Endodermal cell (in vitro differentiated cells): Measurements from ENCODE around the gene AKR7A2. TPM values are rescaled to one million over a fixed set of nuclear protein-coding genes. Genes with fewer than 3 reads are reported as not detected.

Experiments
- DNase-seq: peaks from one replicate; pipeline ENCODE4 v3.0.0-alpha.2; 2017
- H3K27ac ChIP-seq: 2 replicates; pipeline ENCODE4 v1.5.1; 2013; ENCODE audit warnings: mild to moderate bottlenecking, low read depth, low read length, moderate library complexity
- H3K27me3 ChIP-seq: 2 replicates; pipeline ENCODE4 v1.6.1; 2013; ENCODE audit warnings: mild to moderate bottlenecking, low read length, moderate library complexity; ENCODE audit not compliant: insufficient read depth, control insufficient read depth, poor library complexity, severe bottlenecking
- H3K36me3 ChIP-seq: 2 replicates; pipeline ENCODE4 v1.7.0; 2013; ENCODE audit warnings: mild to moderate bottlenecking, low read length, moderate library complexity; ENCODE audit not compliant: control insufficient read depth, insufficient read depth
- H3K4me1 ChIP-seq: one replicate; pipeline ENCODE4 v1.7.0; 2013; ENCODE audit warnings: low read length; ENCODE audit not compliant: control insufficient read depth, insufficient read depth
- H3K4me3 ChIP-seq: 2 replicates; pipeline ENCODE4 v1.5.1; 2013; ENCODE audit warnings: mild to moderate bottlenecking, low read length, moderate library complexity
- H3K9ac ChIP-seq: 2 replicates; pipeline ENCODE4 v1.6.1; 2013; ENCODE audit warnings: mild to moderate bottlenecking, low read length, moderate library complexity; ENCODE audit not compliant: poor library complexity, severe bottlenecking; ENCODE audit errors: extremely low read depth
- H3K9me3 ChIP-seq: 2 replicates; pipeline ENCODE4 v1.6.1; 2013; ENCODE audit warnings: mild to moderate bottlenecking, low read length, moderate library complexity; ENCODE audit not compliant: control insufficient read depth
- H3K27ac Mint-ChIP-seq: 2 replicates; pipeline ENCODE4 v1.8.0; 2020; ENCODE audit warnings: mixed read lengths
- H3K27me3 Mint-ChIP-seq: 2 replicates; pipeline ENCODE4 v1.8.0; 2021; ENCODE audit warnings: mild to moderate bottlenecking, mixed read lengths; ENCODE audit not compliant: insufficient read depth
- H3K36me3 Mint-ChIP-seq: 2 replicates; pipeline ENCODE4 v1.8.0; 2020; ENCODE audit warnings: low read depth, mixed read lengths
- H3K4me1 Mint-ChIP-seq: 2 replicates; pipeline ENCODE4 v1.8.0; 2020; ENCODE audit warnings: mixed read lengths
- H3K4me3 Mint-ChIP-seq: 2 replicates; pipeline ENCODE4 v1.8.0; 2020; ENCODE audit warnings: mild to moderate bottlenecking, moderate library complexity, mixed read lengths
- H3K9me3 Mint-ChIP-seq: 2 replicates; pipeline ENCODE4 v1.8.0; 2020; ENCODE audit warnings: mild to moderate bottlenecking, mixed read lengths
- WGBS, 2 experiments: methylation state at CpG; one replicate each; pipeline versions ENCODE4 v1.1.5 to v1.1.7; 2013; ENCODE audit warnings: missing lambda C conversion rate in 2 of 2, mixed read lengths in 1 of 2; ENCODE audit not compliant: insufficient coverage in 1 of 2, insufficient read length in 1 of 2; 5-methylcytosine and 5-hydroxymethylcytosine counted together
- total RNA-seq, 2 donors: library from RNA; stranded (reverse); fragmentation: NEBNext Ultra II Directional in 1 of 2; extraction: Animal tissue kit (Norgen Biotek cat#: 25700) in 1 of 2; gene quantifications; 2 replicates in 1 of 2; 3 replicates in 1 of 2; pipeline ENCODE4 v1.2.1, GENCODE V29; 2021
- TF ChIP-seq, protein P1 (sequence below): fragments of 200-600 bp; sonication (generic); conservative IDR thresholded peaks from 2 replicates; pipeline ENCODE4 v1.5.0; 2021; ENCODE audit warnings: antibody characterized with exemption, mild to moderate bottlenecking

AKR7A2 gene
- total RNA-seq, 2 donors from 2014 or later, result 47.8 to 66.1 TPM

DNA sequence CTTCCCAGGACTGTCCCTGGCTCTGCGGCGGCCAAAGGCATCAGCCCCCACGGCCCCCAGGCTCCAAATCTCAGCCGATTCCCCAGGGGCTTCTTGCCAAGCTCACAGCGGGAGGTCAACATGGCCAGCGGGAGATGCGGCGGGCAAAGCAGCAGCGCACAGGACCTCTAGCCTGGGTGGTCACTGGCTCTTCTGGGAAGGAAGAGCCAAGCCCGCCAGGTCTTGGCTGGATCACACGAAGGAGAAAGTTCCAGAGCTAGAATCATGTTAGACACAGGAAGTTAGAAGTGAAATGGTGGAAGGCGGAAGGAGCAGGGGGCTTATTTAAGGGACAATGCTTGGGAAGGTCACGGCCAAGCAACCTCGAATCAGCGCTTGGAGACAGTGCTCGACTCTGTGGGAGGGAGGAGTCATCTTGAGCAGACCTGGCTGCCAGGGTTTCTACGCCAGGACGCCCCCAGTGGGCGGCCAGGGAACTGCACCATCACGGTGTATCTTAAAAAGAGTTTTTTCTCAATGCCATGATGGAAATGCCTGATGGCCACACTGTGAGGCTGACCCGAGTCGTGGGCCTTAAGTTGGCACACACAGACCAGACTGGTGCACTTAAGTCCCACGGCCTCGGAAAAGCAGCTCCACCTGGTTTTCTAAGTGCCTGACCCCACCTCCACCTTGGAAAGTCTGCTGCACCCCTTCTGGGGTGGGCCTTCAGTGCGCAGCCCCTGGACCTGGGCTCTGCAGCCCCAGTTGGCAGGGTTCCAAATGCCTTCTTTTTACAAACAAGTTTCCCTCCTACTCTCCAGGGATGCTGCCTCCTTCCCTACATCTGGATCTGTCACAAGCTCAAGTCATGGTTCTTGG lies 29.5 kb upstream of the AKR7A2 start:
- no peaks in the 10 kb centered on the region for H3K9me3 Mint-ChIP-seq
- Histone ChIP-seq H3K4me1 (no peaks in the 10 kb centered on the region), H3K27me3 (no peaks in the 10 kb centered on the region), H3K9ac (no peak overlapping the region), H3K4me3 (no peak overlapping the region), H3K36me3 (peaks cover 60% of the 10 kb centered on the region), H3K9me3 (no peaks in the 10 kb centered on the region), H3K27ac (no peak overlapping the region)
- TF ChIP-seq, protein P1, sequence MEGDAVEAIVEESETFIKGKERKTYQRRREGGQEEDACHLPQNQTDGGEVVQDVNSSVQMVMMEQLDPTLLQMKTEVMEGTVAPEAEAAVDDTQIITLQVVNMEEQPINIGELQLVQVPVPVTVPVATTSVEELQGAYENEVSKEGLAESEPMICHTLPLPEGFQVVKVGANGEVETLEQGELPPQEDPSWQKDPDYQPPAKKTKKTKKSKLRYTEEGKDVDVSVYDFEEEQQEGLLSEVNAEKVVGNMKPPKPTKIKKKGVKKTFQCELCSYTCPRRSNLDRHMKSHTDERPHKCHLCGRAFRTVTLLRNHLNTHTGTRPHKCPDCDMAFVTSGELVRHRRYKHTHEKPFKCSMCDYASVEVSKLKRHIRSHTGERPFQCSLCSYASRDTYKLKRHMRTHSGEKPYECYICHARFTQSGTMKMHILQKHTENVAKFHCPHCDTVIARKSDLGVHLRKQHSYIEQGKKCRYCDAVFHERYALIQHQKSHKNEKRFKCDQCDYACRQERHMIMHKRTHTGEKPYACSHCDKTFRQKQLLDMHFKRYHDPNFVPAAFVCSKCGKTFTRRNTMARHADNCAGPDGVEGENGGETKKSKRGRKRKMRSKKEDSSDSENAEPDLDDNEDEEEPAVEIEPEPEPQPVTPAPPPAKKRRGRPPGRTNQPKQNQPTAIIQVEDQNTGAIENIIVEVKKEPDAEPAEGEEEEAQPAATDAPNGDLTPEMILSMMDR, result peak; percentile 92
- peak; percentile 97 for DNase-seq
- H3K27ac Mint-ChIP-seq, result peak overlapping the region; percentile 86
- H3K4me3 Mint-ChIP-seq, result no peak overlapping the region
- WGBS, 2 experiments, result 65 to 68% methylated on average over 22 to 25 of the region's 25 CpGs
- peaks cover 43% of the 10 kb centered on the region for H3K36me3 Mint-ChIP-seq
- H3K27me3 Mint-ChIP-seq, result no peaks in the 10 kb centered on the region
- H3K4me1 Mint-ChIP-seq, result peaks cover 6% of the 10 kb centered on the region

DNA sequence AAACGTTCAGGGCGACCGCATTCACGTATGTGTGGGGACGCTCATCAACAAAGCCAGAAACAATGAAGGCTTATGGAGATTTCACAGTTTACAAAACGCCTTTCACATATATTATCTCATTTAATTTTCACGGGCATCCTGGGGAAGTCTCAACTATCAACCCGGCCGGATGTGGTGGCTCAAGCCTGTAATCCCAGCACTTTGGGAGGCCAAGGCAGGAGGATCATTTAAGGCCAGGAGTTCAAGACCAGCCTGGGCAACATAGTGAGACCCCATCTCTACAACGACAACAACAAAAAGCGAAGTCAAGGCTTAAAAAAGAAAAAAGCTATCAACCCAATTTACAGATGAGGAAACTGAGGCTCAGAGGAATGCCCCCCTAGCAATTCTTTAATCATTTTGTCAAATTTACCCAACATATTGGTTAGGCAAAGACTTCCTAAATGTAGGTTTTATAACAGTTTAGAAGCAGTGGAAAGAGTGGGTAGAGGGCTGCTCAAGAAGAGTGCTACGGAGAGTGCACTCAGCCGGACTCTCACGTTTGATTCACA lies 28.5 kb upstream of the AKR7A2 start:
- no peak overlapping the region for H3K4me3 ChIP-seq
- no peaks in the 10 kb centered on the region for H3K9me3 ChIP-seq
- Mint-ChIP-seq H3K27me3 (no peaks in the 10 kb centered on the region), H3K27ac (no peak overlapping the region), H3K4me1 (peaks cover 6% of the 10 kb centered on the region), H3K9me3 (no peaks in the 10 kb centered on the region), H3K36me3 (peaks cover 43% of the 10 kb centered on the region), H3K4me3 (no peak overlapping the region)
- H3K27ac ChIP-seq, result no peak overlapping the region
- DNase-seq, result no peak
- WGBS, 2 experiments, result 82 to 96% methylated on average over 11 to 14 of the region's 14 CpGs
- H3K4me1 ChIP-seq, result no peaks in the 10 kb centered on the region
- H3K9ac ChIP-seq, result no peak overlapping the region
- peaks cover 53% of the 10 kb centered on the region for H3K36me3 ChIP-seq
- TF ChIP-seq, protein P1, result no peak
- H3K27me3 ChIP-seq, result no peaks in the 10 kb centered on the region

DNA sequence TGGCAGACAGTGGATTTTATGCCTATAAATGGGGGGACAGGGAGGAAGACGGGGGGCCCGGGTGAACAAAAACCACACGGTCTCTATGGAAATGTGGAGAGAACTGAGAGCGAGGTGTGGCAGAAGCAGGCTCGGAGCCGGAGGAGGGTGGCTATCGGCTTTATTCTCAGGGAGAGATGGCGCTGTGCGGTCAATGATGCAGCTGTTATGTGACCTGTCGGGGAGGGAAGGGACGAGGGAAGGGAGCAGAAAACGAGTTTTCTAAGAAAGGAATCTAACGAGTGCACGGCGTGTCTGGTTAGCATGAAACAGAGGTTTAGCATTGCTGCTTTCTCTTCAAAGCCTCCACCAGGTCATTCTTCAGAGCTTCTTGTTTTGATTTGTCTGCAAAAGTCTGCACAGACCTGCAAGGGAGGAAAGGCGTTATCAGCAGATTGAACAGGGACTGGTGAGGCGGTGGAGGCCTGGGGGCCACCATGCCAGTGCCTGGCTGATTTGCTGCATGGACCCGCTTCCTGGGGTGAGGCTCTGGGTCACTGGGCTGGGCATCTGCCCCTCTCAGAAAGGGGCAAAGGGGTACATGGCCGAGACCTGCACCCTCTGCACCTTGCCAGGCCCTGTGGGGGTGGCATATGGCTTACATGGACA lies 27.4 kb upstream of the AKR7A2 start:
- H3K36me3 Mint-ChIP-seq, result peaks cover 39% of the 10 kb centered on the region
- no peak overlapping the region for H3K9ac ChIP-seq
- H3K27ac ChIP-seq, result peak overlapping the region; percentile 38
- TF ChIP-seq, protein P1, result no peak
- H3K9me3 ChIP-seq, result no peaks in the 10 kb centered on the region
- 93 to 97% methylated on average over 13 to 19 of the region's 19 CpGs for WGBS, 2 experiments
- peaks cover 43% of the 10 kb centered on the region for H3K36me3 ChIP-seq
- H3K27me3 ChIP-seq, result no peaks in the 10 kb centered on the region
- H3K4me1 ChIP-seq, result no peaks in the 10 kb centered on the region
- peaks cover 6% of the 10 kb centered on the region for H3K4me1 Mint-ChIP-seq
- DNase-seq, result no peak
- H3K27ac Mint-ChIP-seq, result no peak overlapping the region
- no peaks in the 10 kb centered on the region for H3K27me3 Mint-ChIP-seq
- no peaks in the 10 kb centered on the region for H3K9me3 Mint-ChIP-seq
- H3K4me3 ChIP-seq, result no peak overlapping the region
- no peak overlapping the region for H3K4me3 Mint-ChIP-seq
